Adrenal gland (tissue), 12 donors: ENCODE measurements around the gene MEP1A. TPM values are rescaled to one million over a fixed set of nuclear protein-coding genes. Genes with fewer than 3 reads are reported as not detected.

Experiments used
- DNase-seq, 7 donors: peaks; one replicate each; pipeline ENCODE4 v3.0.0-alpha.2; 2019 to 2020
- H3K27ac ChIP-seq, 5 donors: fragments of 200-600 bp; sonication (generic) in 4 of 5; 1 replicate in 3 of 5; 2 replicates in 2 of 5; pipeline versions ENCODE4 v1.5.1 to v1.8.0; 2016 to 2020; ENCODE audit warnings: mild to moderate bottlenecking in 1 of 5
- H3K27me3 ChIP-seq: fragments of 200-600 bp; 2 replicates; pipeline ENCODE4 v1.8.0; 2021
- H3K36me3 ChIP-seq, 2 donors: fragments of 200-600 bp; replicated peaks in 1 of 2; 1 replicate in 1 of 2; 2 replicates in 1 of 2; pipeline versions ENCODE4 v1.5.1 to v1.8.0; 2018 to 2022
- H3K4me1 ChIP-seq, 2 donors: fragments of 200-600 bp; replicated peaks in 1 of 2; 1 replicate in 1 of 2; 2 replicates in 1 of 2; pipeline versions ENCODE4 v1.5.1 to v1.8.0; 2018 to 2021
- H3K4me3 ChIP-seq, 4 donors: fragments of 200-600 bp; sonication (generic) in 3 of 4; one replicate each; pipeline ENCODE4 v1.5.1; 2016 to 2018
- H3K9me3 ChIP-seq, 3 donors: fragments of 200-600 bp; sonication (generic) in 1 of 3; replicated peaks in 1 of 3; 1 replicate in 2 of 3; 2 replicates in 1 of 3; pipeline versions ENCODE4 v1.5.1 to v1.8.0; 2016 to 2021
- CTCF ChIP-seq, 6 experiments: fragments of 450-650 bp in 4 of 6; fragments of 200-600 bp in 2 of 6; sonication (generic) in 1 of 6; IDR thresholded peaks; 1 replicate in 5 of 6; 2 replicates in 1 of 6; pipeline versions ENCODE4 v1.5.1 to v1.8.0; 2016 to 2021; ENCODE audit warnings: antibody characterized with exemption in 6 of 6, mild to moderate bottlenecking in 2 of 6, moderate library complexity in 1 of 6
- POLR2A ChIP-seq, 2 donors: fragments of 450-650 bp; IDR thresholded peaks; one replicate each; pipeline ENCODE4 v1.6.1; 2017; ENCODE audit warnings: antibody characterized with exemption in 2 of 2, mild to moderate bottlenecking in 2 of 2, moderate library complexity in 1 of 2
- WGBS, 4 donors: extraction: QIAGEN DNeasy Blood & Tissue Kit in 2 of 4; methylation state at CpG; one replicate each; pipeline versions ENCODE4 v1.1.5 to v1.1.7; 2013 to 2017; 5-methylcytosine and 5-hydroxymethylcytosine counted together
- intact Hi-C, 2 donors: fragments of 100-400 bp; cut with DNase I; formaldehyde crosslinking; loops; one replicate each; pipeline versions ENCODE4 v1.14.1 to v1.15.0; 2022 to 2023
- polyA plus RNA-seq, 3 donors: library from polyadenylated mRNA; stranded (reverse); fragments of 200-250 nt in 2 of 3; fragments of 350-450 nt in 1 of 3; fragmentation: Illumina TruSeq in 1 of 3; extraction: RNeasy Lipid Tissue Mini Kit (QIAGEN cat#74804) in 1 of 3; gene quantifications; one replicate each; pipeline ENCODE4 v1.2.3, GENCODE V29; 2013 to 2014
- total RNA-seq, 9 donors: library from RNA; depleted of rRNA in 4 of 9; stranded (reverse); fragments of >200 nt in 4 of 9; fragments of 120-200 nt in 1 of 9; fragmentation: NEBNext Ultra II Directional in 1 of 9; extraction: Animal tissue kit (Norgen Biotek cat#: 25700) in 1 of 9; gene quantifications; one replicate each; pipeline versions ENCODE4 v1.1.0 to v1.2.4, GENCODE V29; 2013 to 2023
- donor health status: healthy with polysubstance abuse.
- donor health status: Bipolar disorder and iron deficiency.
- donor health status: DM: yes; HTN: yes; CAD: no.
- donor health status: DM: no; HTN: no; CAD: no.
- donor health status: DM: no; HTN: no; CAD: no.
- donor health status: DM: yes; HTN: yes; CAD: no.

Gene MEP1A
- total and polyA plus RNA-seq, 12 donors: 0.03 to 0.05 TPM; not detected in 10

DNA sequence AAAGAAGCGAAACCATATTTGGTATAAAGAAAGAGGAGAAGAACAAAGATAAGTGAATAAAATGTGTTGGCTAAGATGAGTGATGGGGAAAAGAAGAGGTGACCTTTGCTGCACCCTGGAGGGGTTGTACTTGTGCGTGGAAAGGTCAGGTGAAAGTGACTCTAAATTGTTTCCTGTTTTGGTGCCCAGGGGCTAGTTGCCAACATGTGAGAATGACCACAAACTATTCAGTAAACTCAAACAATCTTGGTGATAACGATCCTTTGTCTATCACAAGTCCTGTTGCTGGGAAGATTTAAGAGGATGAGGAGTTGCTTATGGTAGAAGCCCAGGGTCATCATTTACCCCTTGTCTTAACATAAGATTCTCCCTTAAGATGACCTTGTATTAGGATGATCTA is 70.6 kb downstream of the MEP1A start:
- TF ChIP-seq POLR2A (IDR thresholded peaks at IDR 0.05) (no peak), CTCF (IDR thresholded peaks at IDR 0.05) (no peak)
- peaks cover 4% of the 10 kb centered on the region for H3K27me3 ChIP-seq
- intact Hi-C loops: no loop called here
- H3K4me3 ChIP-seq: no peak overlapping the region
- DNase-seq: no peak
- no peak overlapping the region for H3K27ac ChIP-seq
- H3K36me3 ChIP-seq: peaks cover 0 to 5% of the 10 kb centered on the region in 2 donors
- WGBS, 4 donors: 51 to 64% (median 59%) methylated on average over 3 of the region's 3 CpGs
- H3K9me3 ChIP-seq: no peaks in the 10 kb centered on the region
- no peaks in the 10 kb centered on the region for H3K4me1 ChIP-seq

GRCh38 chr6:46865221-46865620 is 72.0 kb downstream of the MEP1A start:
- H3K4me1 ChIP-seq: no peaks in the 10 kb centered on the region
- peaks cover 4% of the 10 kb centered on the region for H3K27me3 ChIP-seq
- intact Hi-C loops: no loop called here
- WGBS, 4 donors: 77 to 88% (median 84%) methylated on average over 2 of the region's 2 CpGs
- no peak overlapping the region for H3K27ac ChIP-seq
- no peak for DNase-seq
- H3K36me3 ChIP-seq: peaks cover 0 to 5% of the 10 kb centered on the region in 2 donors
- H3K9me3 ChIP-seq: no peaks in the 10 kb centered on the region
- no peak for TF ChIP-seq CTCF (IDR thresholded peaks at IDR 0.05)
- no peak for TF ChIP-seq POLR2A (IDR thresholded peaks at IDR 0.05)
- H3K4me3 ChIP-seq: no peak overlapping the region

- intact Hi-C loops: no loop called here
- Histone ChIP-seq H3K4me3 (no peak overlapping the region), H3K36me3 (peaks cover 0 to 5% of the 10 kb centered on the region in 2 donors), H3K27me3 (peaks cover 4% of the 10 kb centered on the region), H3K27ac (no peak overlapping the region), H3K9me3 (no peaks in the 10 kb centered on the region), H3K4me1 (no peaks in the 10 kb centered on the region)
- no peak for TF ChIP-seq CTCF (IDR thresholded peaks at IDR 0.05)
- no peak for TF ChIP-seq POLR2A (IDR thresholded peaks at IDR 0.05)
- WGBS, 4 donors: 67 to 84% (median 78%) methylated on average over 5 of the region's 5 CpGs
- DNase-seq: no peak
These were observed 74.2 kb downstream of the MEP1A start for GRCh38 chr6:46867411-46867810.

GRCh38 chr6:46876126-46876525 is 82.9 kb downstream of the MEP1A start:
- H3K27me3 ChIP-seq: no peaks in the 10 kb centered on the region
- no peaks in the 10 kb centered on the region for H3K4me1 ChIP-seq
- peaks cover 0 to 9% of the 10 kb centered on the region in 2 donors for H3K36me3 ChIP-seq
- 55 to 78% (median 56%) methylated on average over 4 of the region's 4 CpGs for WGBS, 4 donors
- DNase-seq: peak in 6 of 7 donors; percentile 29 to 68 (median 38)
- no peak overlapping the region for H3K4me3 ChIP-seq
- intact Hi-C loops: no loop called here
- peak overlapping the region in 1 of 5 donors; percentile 17 for H3K27ac ChIP-seq
- TF ChIP-seq CTCF (IDR thresholded peaks at IDR 0.05) (no peak), POLR2A (IDR thresholded peaks at IDR 0.05) (no peak)
- H3K9me3 ChIP-seq: no peaks in the 10 kb centered on the region
